Measurements from ENCODE around the gene CACNA1C.
"Not testable (repeated sequence)": the region's sequence is repeated elsewhere in the genome, so short reads cannot be mapped to it uniquely, and the experiment has no call there.

Gene CACNA1C

GRCh38 chr12:2113119-2113912 lies 60.5 kb downstream of the CACNA1C start:
- no peak for DNase-seq

GRCh38 chr12:2114071-2114470 lies 61.3 kb downstream of the CACNA1C start:
- no peak for DNase-seq

- DNase-seq: no peak
Measured at GRCh38 chr12:2115101-2115845, 62.5 kb downstream of the CACNA1C start.

GRCh38 chr12:2117541-2117940 lies 64.8 kb downstream of the CACNA1C start:
- DNase-seq: no peak

GRCh38 chr12:2118061-2118460 lies 65.3 kb downstream of the CACNA1C start:
- no peak for DNase-seq

- DNase-seq: no peak
Measured at GRCh38 chr12:2118481-2119255, 65.9 kb downstream of the CACNA1C start.

- no peak for DNase-seq
Measured at GRCh38 chr12:2119266-2119665, 66.5 kb downstream of the CACNA1C start.

GRCh38 chr12:2120982-2121758 lies 68.4 kb downstream of the CACNA1C start:
- DNase-seq: no peak

GRCh38 chr12:2124466-2125023 lies 71.8 kb downstream of the CACNA1C start:
- DNase-seq: no peak

GRCh38 chr12:2125651-2126522 lies 73.1 kb downstream of the CACNA1C start:
- no peak for DNase-seq

GRCh38 chr12:2126676-2127406 lies 74.1 kb downstream of the CACNA1C start:
- DNase-seq: no peak

GRCh38 chr12:2129076-2129475 lies 76.3 kb downstream of the CACNA1C start:
- peak; percentile 82 for DNase-seq

- DNase-seq: not testable (repeated sequence)
Measured at GRCh38 chr12:2135661-2136418, 83.1 kb downstream of the CACNA1C start.

GRCh38 chr12:2136901-2137300 lies 84.1 kb downstream of the CACNA1C start:
- no peak for DNase-seq

- no peak for DNase-seq
Measured at GRCh38 chr12:2137711-2138110, 84.9 kb downstream of the CACNA1C start.

- DNase-seq: no peak
Measured at GRCh38 chr12:2138294-2138693, 85.5 kb downstream of the CACNA1C start.

- DNase-seq: no peak
Measured at GRCh38 chr12:2138871-2139308, 86.1 kb downstream of the CACNA1C start.

GRCh38 chr12:2139651-2140050 lies 86.9 kb downstream of the CACNA1C start:
- DNase-seq: no peak

- DNase-seq: no peak
Measured at GRCh38 chr12:2140858-2141519, 88.2 kb downstream of the CACNA1C start.

Data from amniotic stem cell (primary cell).